Measurements from ENCODE around the gene SRM.
"Not testable (repeated sequence)": the region's sequence is repeated elsewhere in the genome, so short reads cannot be mapped to it uniquely, and the experiment has no call there.

The SRM gene
- 21.0 to 78.4 (median 50.5) reads per million in 4 experiments for total RNA-seq

- peak; percentile 82 for DNase-seq
These were observed at the start of gene SRM for GRCh38 chr1:11059968-11060830. SRM (minus strand) TSS chr1:11060018; CDS start chr1:11059943, 75 bp downstream.

DNA sequence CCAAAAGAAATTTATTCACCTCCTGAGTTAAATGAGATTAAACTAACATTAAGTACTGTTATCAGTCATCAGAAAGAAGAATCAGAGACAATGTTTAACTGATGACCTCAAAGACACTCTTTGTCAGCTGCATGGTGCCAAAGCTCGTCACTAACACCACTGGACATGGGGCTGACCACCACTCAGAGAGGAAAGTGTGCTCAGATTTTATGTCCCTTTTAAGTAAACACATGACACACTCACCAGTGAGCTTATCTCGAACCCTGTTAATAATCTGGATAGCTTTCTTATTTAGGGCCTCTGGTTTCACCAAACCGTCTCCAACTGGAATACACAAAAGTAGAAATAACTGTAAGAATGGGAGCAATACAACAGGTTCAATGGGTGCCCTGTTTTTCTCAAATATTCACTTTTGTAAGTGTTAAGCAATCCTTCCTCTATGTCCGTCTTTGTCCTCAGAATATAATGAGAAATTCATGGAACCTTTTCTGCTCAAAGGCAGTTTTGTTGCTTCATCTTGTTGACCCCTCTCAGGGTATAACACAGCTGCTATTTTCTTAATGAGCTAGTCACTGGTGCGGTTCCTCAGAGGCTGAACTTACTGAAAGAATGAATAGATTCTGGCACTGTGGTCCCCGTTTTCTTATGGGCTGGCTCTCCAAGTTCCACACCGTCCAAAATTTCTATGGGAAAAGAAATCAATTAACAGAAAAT lies 49.4 kb upstream of the SRM start:
- DNase-seq = no peak

- DNase-seq = no peak
These were observed 47.8 kb upstream of the SRM start for GRCh38 chr1:11107599-11107998.

DNA sequence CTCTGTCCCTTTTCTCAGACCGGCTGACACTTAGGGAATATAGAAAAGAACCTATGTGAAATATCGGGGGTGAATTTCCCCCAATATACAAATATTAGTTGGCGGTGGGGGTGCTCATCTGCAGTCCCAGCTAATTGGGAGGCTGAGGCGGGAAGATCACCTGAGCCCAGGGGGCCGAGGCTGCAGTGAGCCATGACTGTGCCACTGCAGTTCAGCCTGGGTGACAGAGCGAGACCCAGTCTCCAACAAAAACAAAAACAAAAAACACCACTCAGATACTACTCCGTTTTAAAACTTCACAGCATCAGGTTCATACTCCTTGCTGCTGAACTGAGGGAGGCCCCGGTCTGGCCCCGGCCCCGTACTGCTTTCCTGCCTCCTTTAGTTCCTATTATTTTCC lies 45.8 kb upstream of the SRM start:
- DNase-seq = no peak

GRCh38 chr1:11101347-11101746 lies 41.5 kb upstream of the SRM start:
- DNase-seq = no peak

DNA sequence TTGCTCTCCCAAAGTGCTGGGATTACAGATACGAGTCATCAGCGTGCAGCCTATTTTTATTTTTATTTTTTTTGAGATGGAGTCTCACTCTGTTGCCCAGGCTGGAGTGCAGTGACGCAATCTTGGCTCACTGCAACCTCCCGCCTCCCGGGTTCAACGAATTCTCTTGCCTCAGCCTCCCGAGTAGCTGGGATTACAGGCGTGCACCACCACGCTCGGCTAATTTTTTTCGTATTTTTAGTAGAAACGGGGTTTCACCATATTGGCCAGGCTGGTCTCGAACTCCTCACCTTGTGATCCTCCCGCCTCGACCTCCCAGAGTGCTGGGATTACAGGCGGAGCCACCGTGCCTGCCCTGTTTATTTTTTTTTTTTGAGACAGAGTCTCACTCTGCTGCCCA lies 41.0 kb upstream of the SRM start:
- not testable (repeated sequence) for DNase-seq

DNA sequence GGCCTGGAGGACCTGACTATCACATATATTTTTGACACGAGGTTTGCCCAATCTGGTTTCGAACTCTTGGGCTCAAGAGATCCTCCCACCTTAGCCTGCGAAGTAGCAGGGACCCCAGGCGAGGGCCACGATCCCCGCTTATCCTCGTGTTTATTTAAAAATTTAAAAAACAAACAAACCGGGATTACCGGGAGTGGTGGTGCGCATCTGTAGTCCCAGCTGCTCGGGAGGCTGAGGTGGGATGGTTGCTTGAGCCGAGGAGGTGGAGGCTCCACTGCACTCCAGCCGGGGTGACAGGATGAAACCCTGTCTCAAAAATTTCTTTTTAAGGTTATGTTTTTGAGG lies 40.3 kb upstream of the SRM start:
- DNase-seq = no peak

DNA sequence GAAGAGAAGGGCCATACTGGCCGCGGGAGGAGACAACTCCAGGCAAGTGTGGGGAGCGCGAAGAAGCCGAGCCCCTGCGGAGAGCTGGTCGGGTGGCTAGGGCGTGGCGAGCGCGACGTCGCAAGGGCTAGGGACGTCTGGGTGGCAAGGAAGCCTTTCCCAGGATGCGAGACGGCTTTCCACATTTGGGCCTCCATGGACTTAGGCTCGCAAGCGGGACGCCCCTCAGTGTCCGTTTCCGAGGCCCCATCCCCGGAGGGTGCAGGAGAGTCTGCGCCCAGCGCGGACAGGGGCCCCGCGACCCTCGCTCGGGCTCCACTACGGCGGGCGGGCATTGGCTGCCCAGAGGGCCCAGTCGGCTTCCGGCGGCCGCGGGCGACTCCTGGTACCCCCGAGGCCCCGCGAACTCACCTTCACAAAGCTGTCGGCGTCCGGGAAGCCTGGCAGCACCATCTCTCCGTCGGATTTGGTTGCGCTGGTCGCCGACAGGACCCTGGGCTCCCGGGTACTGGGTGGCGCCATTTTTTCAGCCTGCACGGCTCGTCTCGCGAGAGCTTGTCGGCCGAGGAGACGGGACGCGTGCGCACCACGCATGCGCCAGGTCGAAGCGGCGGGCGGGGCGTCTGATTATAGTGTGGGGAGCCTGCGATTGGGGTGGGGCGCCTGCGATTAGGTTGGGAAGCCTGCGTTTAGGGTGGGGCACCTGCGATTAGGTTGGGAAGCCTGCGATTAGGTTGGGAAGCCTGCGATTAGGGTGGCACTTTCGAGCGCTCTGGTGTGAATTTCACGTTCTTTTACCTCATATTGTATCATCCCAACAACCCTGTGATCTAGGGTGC lies 39.7 kb upstream of the SRM start, which contains the start of gene EXOSC10:
TSS of gene EXOSC10 (minus strand) at position 560 of the 839 bp plus-strand sequence. CDS start at position 522, 38 bp downstream.
- DNase-seq = peak; percentile 95

- DNase-seq = no peak
These were observed 39.1 kb upstream of the SRM start for GRCh38 chr1:11098931-11099309.

DNA sequence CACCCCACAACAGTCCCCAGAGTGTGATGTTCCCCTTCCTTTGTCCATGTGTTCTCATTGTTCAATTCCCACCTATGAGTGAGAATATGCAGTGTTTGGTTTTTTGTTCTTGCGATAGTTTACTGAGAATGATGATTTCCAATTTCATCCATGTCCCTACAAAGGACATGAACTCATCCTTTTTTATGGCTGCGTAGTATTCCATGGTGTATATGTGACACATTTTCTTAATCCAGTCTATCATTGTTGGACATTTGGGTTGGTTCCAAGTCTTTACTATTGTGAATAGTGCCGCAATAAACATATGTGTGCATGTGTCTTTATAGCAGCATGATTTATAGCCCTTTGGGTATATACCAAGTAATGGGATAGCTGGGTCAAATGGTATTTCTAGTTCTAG lies 24.0 kb upstream of the SRM start:
- not testable (repeated sequence) for DNase-seq

- no peak for DNase-seq
These were observed 21.1 kb upstream of the SRM start for GRCh38 chr1:11080931-11081330.

GRCh38 chr1:11078631-11079030 lies 18.8 kb upstream of the SRM start:
- DNase-seq = no peak

GRCh38 chr1:11073398-11073797 lies 13.6 kb upstream of the SRM start:
- DNase-seq = not testable (repeated sequence)

- no peak for DNase-seq
These were observed 12.5 kb upstream of the SRM start for GRCh38 chr1:11072216-11072917.

DNA sequence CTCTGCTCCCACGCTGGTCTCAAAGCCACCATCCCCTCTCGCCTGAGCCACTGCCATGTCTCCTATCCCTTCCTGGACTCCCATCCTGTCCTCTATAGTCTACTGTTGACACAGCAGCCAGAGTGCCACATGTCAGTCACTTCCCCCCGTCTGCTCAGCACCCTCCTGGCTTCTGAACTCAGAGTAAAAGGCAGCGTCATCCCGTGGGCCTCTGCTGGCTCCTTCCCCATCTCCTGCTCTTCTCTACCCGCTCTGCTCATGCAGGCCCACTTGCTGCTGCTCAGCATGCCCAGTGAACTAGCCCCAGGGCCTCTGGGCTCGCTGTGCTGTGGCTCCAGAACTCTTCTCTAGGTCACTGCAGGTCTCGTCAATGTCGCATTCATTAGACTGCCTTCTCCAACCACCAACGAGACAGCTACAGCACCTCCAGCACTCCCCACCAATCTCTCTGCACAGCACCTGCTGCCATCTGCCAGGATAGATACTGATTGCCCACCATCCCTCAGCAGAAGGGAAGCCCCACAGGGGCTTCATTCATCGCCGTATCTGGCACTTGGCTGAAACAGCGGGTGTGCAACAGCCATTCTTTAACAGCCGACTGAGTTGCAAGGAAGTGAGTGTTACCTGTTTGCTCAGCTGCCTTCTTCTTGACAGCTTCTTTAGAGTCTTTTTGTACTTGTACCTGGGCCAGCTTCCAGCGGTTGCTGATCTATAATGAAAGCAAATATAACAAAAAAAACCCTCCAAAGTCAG lies 11.8 kb upstream of the SRM start:
- DNase-seq = no peak

DNA sequence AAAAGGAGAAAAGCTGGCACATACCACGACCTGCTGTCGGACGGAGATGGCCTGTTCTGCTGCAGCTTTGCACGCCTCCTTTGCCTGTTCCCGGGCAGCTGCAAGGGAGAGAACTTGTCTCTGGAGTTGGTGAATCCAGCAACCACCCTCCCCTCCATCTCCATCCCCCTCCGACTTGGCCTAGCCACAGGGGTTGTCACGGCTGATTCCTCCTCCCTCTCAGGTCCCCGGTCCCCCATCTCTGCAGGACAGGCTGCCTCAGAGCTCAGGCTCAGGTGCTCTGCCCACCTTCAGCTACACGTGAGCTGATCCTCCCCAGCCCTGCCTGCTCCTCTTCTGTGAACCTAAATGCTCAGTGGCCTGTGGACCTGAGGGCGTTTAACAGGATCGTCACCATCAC lies 11.1 kb upstream of the SRM start:
- no peak for DNase-seq

DNA sequence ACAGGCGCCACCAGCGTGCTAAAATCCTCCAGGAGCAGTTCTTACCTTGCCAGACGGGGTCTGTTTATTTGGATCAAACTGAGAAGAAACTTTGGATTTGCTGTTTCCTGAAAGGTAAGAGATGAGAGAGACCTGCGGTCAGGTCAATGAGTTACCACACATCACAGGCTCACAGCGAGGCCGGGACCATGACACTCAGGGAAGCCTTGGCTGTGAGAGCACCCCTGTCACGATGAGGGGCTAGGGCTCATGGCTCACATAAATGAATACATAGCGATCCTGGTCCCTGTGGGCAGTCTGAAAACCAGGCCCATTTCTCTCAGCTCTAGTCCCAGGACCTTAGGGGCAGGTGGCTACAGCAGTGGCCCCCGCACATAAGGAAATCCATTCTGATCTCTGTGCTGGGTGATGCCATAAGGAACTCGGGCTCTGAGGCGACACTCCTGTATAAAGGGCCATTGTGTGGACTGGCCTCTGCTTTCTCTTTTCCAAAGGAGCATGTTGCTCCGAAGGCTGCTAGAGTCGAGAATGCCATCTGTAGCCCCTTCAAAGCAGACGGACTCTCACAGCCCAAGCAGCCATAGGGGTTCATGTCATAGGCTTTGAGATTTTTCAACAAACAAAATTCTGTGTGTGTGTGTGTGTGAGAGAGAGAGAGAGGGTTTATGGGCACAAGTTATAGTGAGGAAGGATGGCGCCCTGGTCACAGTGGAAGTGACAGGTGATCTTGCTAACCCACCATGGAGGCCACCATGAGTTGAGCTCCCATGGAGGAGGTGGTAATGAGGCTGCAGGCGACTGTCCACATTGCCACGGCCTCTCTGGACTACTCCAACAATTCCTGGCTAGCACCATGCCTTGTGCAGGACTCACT lies 9.0 kb upstream of the SRM start:
- no peak for DNase-seq

DNA sequence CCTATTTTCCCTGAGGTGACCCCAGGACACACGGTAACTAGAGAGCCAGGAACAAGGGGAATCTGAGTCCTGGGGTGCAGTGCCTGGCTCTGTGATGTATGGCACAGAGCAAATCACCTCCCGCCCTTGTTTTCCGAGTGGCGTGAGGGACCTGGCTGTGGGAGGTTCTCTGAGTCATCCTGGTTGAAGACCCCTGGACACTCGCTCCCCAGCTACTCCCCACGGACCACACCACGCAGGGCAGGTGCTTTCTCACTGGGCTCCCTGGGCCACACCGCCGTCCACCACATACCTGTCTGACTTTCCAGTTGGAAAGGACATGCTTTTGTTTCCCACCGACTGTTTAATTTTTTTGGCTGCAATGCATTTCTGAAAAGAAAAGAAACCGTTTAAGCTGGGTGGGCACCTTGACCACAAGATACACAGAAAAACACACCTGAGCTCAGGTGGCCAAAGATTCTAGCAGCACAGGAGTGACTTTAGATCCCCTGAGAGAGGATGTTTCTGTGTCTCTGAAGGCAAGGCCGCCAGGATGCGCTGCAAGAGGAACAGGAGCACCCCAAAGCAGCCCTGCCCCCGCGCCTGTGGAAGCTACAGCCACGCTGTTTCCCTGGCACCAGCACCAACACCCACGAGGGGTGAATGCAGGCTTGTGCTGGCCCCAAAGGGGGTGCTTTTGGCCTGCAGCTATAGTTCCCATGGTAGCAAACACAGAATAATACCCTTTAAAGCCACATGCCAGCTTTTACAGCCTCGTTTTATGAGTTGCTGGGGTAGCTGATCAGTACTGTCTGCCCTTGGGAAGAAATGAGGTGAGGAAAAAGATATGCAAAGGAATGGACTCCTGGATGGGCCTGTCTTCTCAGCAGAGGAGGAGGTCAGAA lies 8.1 kb upstream of the SRM start:
- DNase-seq = no peak

GRCh38 chr1:11065796-11066195 lies 6.0 kb upstream of the SRM start:
- DNase-seq = no peak

DNA sequence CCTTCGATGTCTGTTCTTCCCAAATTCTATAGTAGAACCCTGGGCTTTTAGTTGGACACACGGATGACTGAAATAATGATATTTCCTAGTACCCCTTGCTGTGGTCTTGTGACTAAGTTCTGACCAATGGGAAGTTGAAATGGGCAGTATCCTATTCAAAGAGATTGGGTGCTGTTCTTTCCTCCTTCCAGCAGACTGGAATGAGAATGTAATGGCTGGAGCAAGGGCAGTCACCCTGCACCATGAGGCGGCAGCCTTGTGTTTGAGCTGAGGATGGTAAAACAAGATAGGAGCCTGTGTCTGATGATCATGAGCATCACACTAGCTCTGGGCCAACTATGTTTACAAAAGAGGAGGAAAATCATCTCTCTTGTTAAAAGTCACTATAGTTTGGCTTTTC lies 5.1 kb upstream of the SRM start:
- DNase-seq = no peak

Measured in effector CD8-positive, alpha-beta T cell (primary cell).